IMR-90 (cell line): ENCODE data around the gene GDF10. TPM values are rescaled to one million over a fixed set of nuclear protein-coding genes. Genes with fewer than 3 reads are reported as not detected.

ENCODE experiments used
- ATAC-seq: fragments of 200-7000 bp; cut with Tn5 transposase; 2 replicates; pipeline ENCODE4 v1.9.1; 2020; ENCODE audit warnings: low read depth, mild to moderate bottlenecking, moderate library complexity
- BruUV-seq: library from RNA; stranded (reverse); fragments of 400-500 nt; replicated peaks from 2 replicates; lab custom pipeline; 2021; lab: Mats Ljungman, UMichigan
- CTCF ChIA-PET: fragments of 300-600 bp; formaldehyde crosslinking; extraction: SDS; loops from one replicate; lab custom pipeline; 2021; ENCODE audit warnings: antibody characterized with exemption; lab: Yijun Ruan, JAX
- POLR2A ChIA-PET: fragments of 300-600 bp; sonication (Branson Sonifier 250); formaldehyde crosslinking; loops from one replicate; lab custom pipeline; 2022; ENCODE audit warnings: antibody characterized with exemption; ENCODE audit not compliant: unreplicated experiment; lab: Charles Lee
- DNase-seq: peaks from one replicate; pipeline ENCODE4 v3.0.0; 2013
- H2AFZ ChIP-seq: replicated peaks from 2 replicates; pipeline ENCODE3; 2013; ENCODE audit warnings: low read length, mild to moderate bottlenecking; ENCODE audit not compliant: poor library complexity
- H2AK5ac ChIP-seq: 2 replicates; pipeline ENCODE4 v1.6.1; 2013; ENCODE audit warnings: low read depth, low read length, inconsistent platforms
- H2AK9ac ChIP-seq: replicated peaks from 2 replicates; pipeline ENCODE3; 2013; ENCODE audit warnings: mild to moderate bottlenecking, low read depth, low read length, moderate library complexity; ENCODE audit not compliant: poor library complexity
- H2BK120ac ChIP-seq: 2 replicates; pipeline ENCODE4 v1.6.1; 2013; ENCODE audit warnings: low read depth, low read length, inconsistent platforms
- H2BK15ac ChIP-seq: 3 replicates; pipeline ENCODE4 v1.6.1; 2013; ENCODE audit warnings: low read depth, low read length, inconsistent platforms
- H2BK20ac ChIP-seq: 2 replicates; pipeline ENCODE4 v1.6.1; 2013; ENCODE audit warnings: low read depth, mild to moderate bottlenecking, inconsistent platforms, low read length, moderate library complexity
- H2BK5ac ChIP-seq: 2 replicates; pipeline ENCODE4 v1.6.1; 2013; ENCODE audit warnings: mild to moderate bottlenecking, low read depth, low read length, inconsistent platforms; ENCODE audit not compliant: poor library complexity, severe bottlenecking
- H3K14ac ChIP-seq: replicated peaks from 2 replicates; pipeline ENCODE4 v1.6.1; 2013; ENCODE audit warnings: low read depth, low read length, inconsistent platforms
- H3K18ac ChIP-seq: 2 replicates; pipeline ENCODE4 v1.6.1; 2013; ENCODE audit warnings: low read depth, low read length, control low read depth
- H3K23ac ChIP-seq: 2 replicates; pipeline ENCODE4 v1.6.1; 2013; ENCODE audit warnings: low read depth, low read length, inconsistent platforms
- H3K27ac ChIP-seq: 2 replicates; pipeline ENCODE4 v1.5.1; 2013; ENCODE audit warnings: mild to moderate bottlenecking, control low read depth, low read length; ENCODE audit not compliant: insufficient read depth
- H3K27me3 ChIP-seq: 2 replicates; pipeline ENCODE4 v1.6.1; 2013; ENCODE audit warnings: low read length; ENCODE audit not compliant: control insufficient read depth, insufficient read depth
- H3K36me3 ChIP-seq: 2 replicates; pipeline ENCODE4 v1.6.1; 2013; ENCODE audit warnings: low read length, mixed read lengths; ENCODE audit not compliant: control insufficient read depth, insufficient read depth
- H3K4ac ChIP-seq: 2 replicates; pipeline ENCODE4 v1.6.1; 2013; ENCODE audit warnings: low read depth, low read length, inconsistent platforms
- H3K4me1 ChIP-seq: 2 replicates; pipeline ENCODE4 v1.6.1; 2013; ENCODE audit warnings: low read length, mixed read lengths; ENCODE audit not compliant: control insufficient read depth, insufficient read depth
- H3K4me2 ChIP-seq: 2 replicates; pipeline ENCODE4 v1.6.1; 2013; ENCODE audit warnings: low read depth, mild to moderate bottlenecking, control low read depth, low read length, moderate library complexity
- H3K4me3 ChIP-seq: 2 replicates; pipeline ENCODE4 v1.5.1; 2013; ENCODE audit warnings: low read depth, mild to moderate bottlenecking, control low read depth, low read length, moderate library complexity; ENCODE audit not compliant: insufficient read depth
- H3K56ac ChIP-seq: 2 replicates; pipeline ENCODE4 v1.6.1; 2013; ENCODE audit warnings: low read length, inconsistent platforms; ENCODE audit not compliant: insufficient read depth; ENCODE audit errors: extremely low read depth
- H3K79me1 ChIP-seq, 2 experiments: 2 replicates each; pipeline ENCODE4 v1.6.1; 2013; ENCODE audit warnings: low read length in 2 of 2, inconsistent platforms in 1 of 2, low read depth in 1 of 2
- H3K9ac ChIP-seq: 2 replicates; pipeline ENCODE4 v1.6.1; 2013; ENCODE audit warnings: low read depth, low read length, control low read depth
- H3K9me1 ChIP-seq: 2 replicates; pipeline ENCODE4 v1.6.1; 2013; ENCODE audit warnings: low read length, inconsistent platforms; ENCODE audit not compliant: insufficient read depth
- H3K9me3 ChIP-seq: 2 replicates; pipeline ENCODE4 v1.6.1; 2013; ENCODE audit warnings: low read length; ENCODE audit not compliant: control insufficient read depth, insufficient read depth
- H4K20me1 ChIP-seq: 2 replicates; pipeline ENCODE4 v1.6.1; 2013; ENCODE audit warnings: low read length, inconsistent platforms; ENCODE audit not compliant: insufficient read depth
- H4K5ac ChIP-seq: 2 replicates; pipeline ENCODE4 v1.6.1; 2013; ENCODE audit warnings: mild to moderate bottlenecking, low read depth, low read length, control low read depth
- H4K8ac ChIP-seq, 2 experiments: 2 replicates each; pipeline ENCODE4 v1.6.1; 2013; ENCODE audit warnings: low read depth in 2 of 2, low read length in 2 of 2, control low read depth in 1 of 2, inconsistent platforms in 1 of 2
- H4K91ac ChIP-seq: 2 replicates; pipeline ENCODE4 v1.6.1; 2013; ENCODE audit warnings: low read depth, low read length, inconsistent platforms; ENCODE audit not compliant: insufficient read depth
- BHLHE40 ChIP-seq: fragments of 150-350 bp; IDR thresholded peaks from 2 replicates; pipeline ENCODE4 v1.6.1; 2016; ENCODE audit warnings: mild to moderate bottlenecking, low read depth, low read length
- MAFK ChIP-seq: IDR thresholded peaks from 2 replicates; pipeline ENCODE4 v1.6.1; 2012; ENCODE audit warnings: low read depth, low read length, improper control_type of control experiment
- RCOR1 ChIP-seq: IDR thresholded peaks from 2 replicates; pipeline ENCODE4 v1.6.1; 2012; ENCODE audit warnings: mild to moderate bottlenecking, low read length, improper control_type of control experiment; ENCODE audit not compliant: insufficient replicate concordance
- WGBS, 2 experiments: methylation state at CpG; one replicate each; pipeline versions ENCODE4 v1.1.5 to v1.1.7; 2013; ENCODE audit warnings: missing lambda C conversion rate in 2 of 2; ENCODE audit not compliant: insufficient read length in 1 of 2; ENCODE audit errors: extremely low coverage in 2 of 2; 5-methylcytosine and 5-hydroxymethylcytosine counted together
- dilution Hi-C: fragments of 300-500 bp; cut with HindIII; formaldehyde crosslinking; loops from one replicate; pipeline ENCODE4 v1.14.3; 2018; ENCODE audit warnings: low sequenced_read_pairs; ENCODE audit not compliant: unreplicated experiment
- in situ Hi-C: fragments of 300-500 bp; cut with MboI; formaldehyde crosslinking; loops from 3 replicates; pipeline ENCODE4 v1.14.3; 2019; ENCODE audit warnings: low sequenced_read_pairs, inconsistent platforms, mixed read lengths
- intact Hi-C: fragments of 100-400 bp; cut with micrococcal nuclease; formaldehyde crosslinking; loops from 2 replicates; pipeline ENCODE4 v1.10.0; 2022
- polyA plus RNA-seq, 3 experiments: library from polyadenylated mRNA; depleted of rRNA; stranded (reverse); fragments of >200 nt; gene quantifications; 2 replicates each; pipeline ENCODE4 v1.2.3, GENCODE V29; 2012; ENCODE audit warnings: low replicate concordance in 1 of 3
- total RNA-seq: library from RNA; depleted of rRNA; stranded (reverse); fragments of >200 nt; gene quantifications from 2 replicates; pipeline ENCODE4 v1.2.3, GENCODE V29; 2012
- TF ChIP-seq, protein P1 (sequence below): fragments of 150-350 bp; IDR thresholded peaks from 2 replicates; pipeline ENCODE4 v1.6.1; 2016; ENCODE audit warnings: low read depth, mild to moderate bottlenecking, low read length, moderate library complexity, borderline replicate concordance

The GDF10 gene
- total and polyA plus RNA-seq, 2 of the 4 experiments (the other 2 are of a cell fraction), result 0.34 TPM; not detected in 1

DNA sequence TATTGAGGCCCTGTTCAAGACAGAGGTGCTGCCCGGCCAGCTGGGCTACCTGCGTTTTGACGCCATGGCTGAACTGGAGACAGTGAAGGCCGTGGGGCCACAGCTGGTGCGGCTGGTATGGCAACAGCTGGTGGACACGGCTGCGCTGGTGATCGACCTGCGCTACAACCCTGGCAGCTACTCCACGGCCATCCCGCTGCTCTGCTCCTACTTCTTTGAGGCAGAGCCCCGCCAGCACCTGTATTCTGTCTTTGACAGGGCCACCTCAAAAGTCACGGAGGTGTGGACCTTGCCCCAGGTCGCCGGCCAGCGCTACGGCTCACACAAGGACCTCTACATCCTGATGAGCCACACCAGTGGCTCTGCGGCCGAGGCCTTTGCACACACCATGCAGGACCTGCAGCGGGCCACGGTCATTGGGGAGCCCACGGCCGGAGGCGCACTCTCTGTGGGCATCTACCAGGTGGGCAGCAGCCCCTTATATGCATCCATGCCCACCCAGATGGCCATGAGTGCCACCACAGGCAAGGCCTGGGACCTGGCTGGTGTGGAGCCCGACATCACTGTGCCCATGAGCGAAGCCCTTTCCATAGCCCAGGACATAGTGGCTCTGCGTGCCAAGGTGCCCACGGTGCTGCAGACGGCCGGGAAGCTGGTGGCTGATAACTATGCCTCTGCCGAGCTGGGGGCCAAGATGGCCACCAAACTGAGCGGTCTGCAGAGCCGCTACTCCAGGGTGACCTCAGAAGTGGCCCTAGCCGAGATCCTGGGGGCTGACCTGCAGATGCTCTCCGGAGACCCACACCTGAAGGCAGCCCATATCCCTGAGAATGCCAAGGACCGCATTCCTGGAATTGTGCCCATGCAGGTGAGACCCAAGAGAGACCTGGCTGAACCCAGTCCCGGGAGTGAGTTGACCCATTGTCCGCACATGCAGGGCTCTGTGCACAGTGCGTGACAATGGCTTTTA lies 51.0 kb downstream of the GDF10 start (continued):
- TF ChIP-seq RCOR1, result no peak

DNA sequence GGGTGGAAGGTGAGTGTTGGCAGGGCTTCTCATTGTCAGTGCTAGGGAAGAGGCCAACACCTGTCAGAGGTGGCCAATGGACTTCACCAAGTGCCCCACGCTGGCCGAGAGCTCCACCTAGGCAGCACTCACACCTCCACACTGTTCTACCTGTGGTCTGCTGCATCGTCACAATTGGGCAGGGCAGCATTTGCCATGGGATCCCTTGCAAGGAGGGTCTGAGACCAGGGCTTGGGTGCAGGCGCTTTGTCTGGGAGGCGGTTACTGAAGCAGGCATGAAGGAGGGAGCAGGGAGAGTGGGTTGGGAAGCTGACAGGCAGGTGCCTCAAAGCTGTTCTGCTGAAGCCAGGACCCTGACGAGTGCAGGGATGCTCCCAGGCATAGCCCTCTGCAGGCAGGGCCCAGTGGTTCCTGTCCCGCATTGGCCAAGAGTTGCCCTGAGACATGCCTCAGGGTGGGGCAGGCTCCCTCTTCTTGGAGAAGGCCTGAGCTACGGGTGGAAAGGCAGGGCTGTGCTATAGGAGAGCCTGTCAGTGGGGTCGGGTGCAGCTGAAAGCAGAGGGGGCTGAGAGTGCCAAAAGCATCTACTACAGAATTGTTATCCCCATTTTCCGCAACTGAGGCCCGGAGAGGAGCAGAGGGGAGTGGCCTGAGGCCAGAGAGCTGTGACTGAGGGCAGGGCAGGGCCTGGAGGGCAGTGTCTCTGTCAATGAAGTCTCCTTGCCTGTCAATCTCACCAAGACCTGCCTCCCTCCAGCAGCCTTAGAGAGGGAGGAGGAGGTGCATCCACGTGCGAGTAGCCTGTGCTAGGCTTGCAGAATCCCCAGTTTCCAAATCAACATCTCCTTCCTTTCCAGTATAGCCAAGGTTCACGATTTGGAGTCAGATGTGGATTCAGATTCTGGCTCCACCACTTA lies 52.2 kb downstream of the GDF10 start:
- no peak overlapping the region for H2BK20ac ChIP-seq
- no peak overlapping the region for H4K5ac ChIP-seq
- intact Hi-C loops (no loop called here), in situ Hi-C loops (no loop called here), dilution Hi-C loops (no loop called here)
- no peak overlapping the region for H2BK5ac ChIP-seq
- H2AK5ac ChIP-seq, result no peak overlapping the region
- H3K9me1 ChIP-seq, result no peaks in the 10 kb centered on the region
- no peak overlapping the region for H3K18ac ChIP-seq
- no peak overlapping the region for H4K8ac ChIP-seq
- TF ChIP-seq, protein P1, sequence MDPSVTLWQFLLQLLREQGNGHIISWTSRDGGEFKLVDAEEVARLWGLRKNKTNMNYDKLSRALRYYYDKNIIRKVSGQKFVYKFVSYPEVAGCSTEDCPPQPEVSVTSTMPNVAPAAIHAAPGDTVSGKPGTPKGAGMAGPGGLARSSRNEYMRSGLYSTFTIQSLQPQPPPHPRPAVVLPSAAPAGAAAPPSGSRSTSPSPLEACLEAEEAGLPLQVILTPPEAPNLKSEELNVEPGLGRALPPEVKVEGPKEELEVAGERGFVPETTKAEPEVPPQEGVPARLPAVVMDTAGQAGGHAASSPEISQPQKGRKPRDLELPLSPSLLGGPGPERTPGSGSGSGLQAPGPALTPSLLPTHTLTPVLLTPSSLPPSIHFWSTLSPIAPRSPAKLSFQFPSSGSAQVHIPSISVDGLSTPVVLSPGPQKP, result no peak
- TF ChIP-seq MAFK, result no peak
- no peak for TF ChIP-seq BHLHE40
- H3K4me1 ChIP-seq, result no peaks in the 10 kb centered on the region
- no peak overlapping the region for H2BK15ac ChIP-seq
- ChIA-PET POLR2A (no interaction called here), CTCF (interaction anchor here (0.7 kb wide), 1 partner anchor 995 kb away, joined by 3 read pairs; no protein-coding TSS in a partner anchor)
- H2BK120ac ChIP-seq, result no peak overlapping the region
- no peak overlapping the region for H3K56ac ChIP-seq
- H3K9me3 ChIP-seq, result no peaks in the 10 kb centered on the region
- no peaks in the 10 kb centered on the region for H3K79me1 ChIP-seq
- no peak for ATAC-seq
- H2AK9ac ChIP-seq, result no peak overlapping the region
- H3K9ac ChIP-seq, result no peak overlapping the region
- WGBS, 2 experiments, result 100% methylated on average over 1 of the region's 14 CpGs; no CpG with 5 or more reads in 1 of the 2 experiments
- H3K4me3 ChIP-seq, result no peak overlapping the region
- no peak overlapping the region for H3K14ac ChIP-seq
- no peak overlapping the region for H3K4me2 ChIP-seq
- H3K4ac ChIP-seq, result no peak overlapping the region
- H4K20me1 ChIP-seq, result no peaks in the 10 kb centered on the region
- DNase-seq, result no peak
- no peaks in the 10 kb centered on the region for H3K36me3 ChIP-seq
- H3K27me3 ChIP-seq, result peaks cover 29% of the 10 kb centered on the region
- H3K27ac ChIP-seq, result no peak overlapping the region
- H3K23ac ChIP-seq, result no peak overlapping the region
- no peak overlapping the region for H4K91ac ChIP-seq
- no peak overlapping the region for H2AFZ ChIP-seq
- no TSS peak for BruUV-seq
